H1 (cell line): ENCODE measurements around the gene DMAC2L. TPM values are rescaled to one million over a fixed set of nuclear protein-coding genes. Genes with fewer than 3 reads are reported as not detected.

Experiments used
- CTCF ChIA-PET: fragments of 300-600 bp; sonication (Branson Sonifier 250); formaldehyde crosslinking; loops from one replicate; lab custom pipeline; 2021; ENCODE audit not compliant: partially characterized antibody; lab: Charles Lee
- POLR2A ChIA-PET: fragments of 300-600 bp; sonication (Branson Sonifier 250); formaldehyde crosslinking; loops from one replicate; lab custom pipeline; 2021; ENCODE audit warnings: inconsistent platforms; ENCODE audit not compliant: partially characterized antibody; lab: Charles Lee
- DNase-seq, 2 experiments: peaks; one replicate each; pipeline versions ENCODE4 v3.0.0 to v3.0.0-alpha.2; 2010 to 2022; ENCODE audit warnings: low spot score in 2 of 2, low read depth in 1 of 2, mixed read lengths in 1 of 2
- FAIRE-seq: peaks from 2 replicates; lab custom pipeline; 2011; peaks lifted over from hg19 to GRCh38; lab: Jason Lieb, UNC
- H2AFZ ChIP-seq: 2 replicates; pipeline ENCODE4 v1.8.1; 2012; ENCODE audit warnings: low read length, inconsistent platforms
- H2AK5ac ChIP-seq: 2 replicates; pipeline ENCODE4 v1.6.1; 2013; ENCODE audit warnings: low read depth, low read length
- H2BK120ac ChIP-seq: replicated peaks from 2 replicates; pipeline ENCODE3; 2013; ENCODE audit warnings: low read depth, low read length, inconsistent platforms
- H2BK12ac ChIP-seq: 2 replicates; pipeline ENCODE4 v1.6.1; 2013; ENCODE audit warnings: low read depth, low read length
- H2BK15ac ChIP-seq: 2 replicates; pipeline ENCODE4 v1.6.1; 2013; ENCODE audit warnings: low read length
- H2BK20ac ChIP-seq: 2 replicates; pipeline ENCODE4 v1.6.1; 2013; ENCODE audit warnings: low read length
- H2BK5ac ChIP-seq: 2 replicates; pipeline ENCODE4 v1.6.1; 2013; ENCODE audit warnings: low read depth, low read length
- H3K14ac ChIP-seq: 2 replicates; pipeline ENCODE4 v1.6.1; 2013; ENCODE audit warnings: inconsistent platforms; ENCODE audit not compliant: insufficient read length
- H3K18ac ChIP-seq: 2 replicates; pipeline ENCODE4 v1.6.1; 2013; ENCODE audit warnings: low read length; ENCODE audit errors: extremely low read depth
- H3K23ac ChIP-seq: 2 replicates; pipeline ENCODE4 v1.6.1; 2013; ENCODE audit warnings: inconsistent platforms; ENCODE audit not compliant: insufficient read length
- H3K23me2 ChIP-seq: 2 replicates; pipeline ENCODE4 v1.6.1; 2013; ENCODE audit warnings: low read depth, low read length
- H3K27ac ChIP-seq: 2 replicates; pipeline ENCODE4 v1.6.1; 2011; ENCODE audit warnings: low read depth, low read length, inconsistent platforms
- H3K27me3 ChIP-seq, 4 experiments: replicated peaks in 1 of 4; 1 replicate in 1 of 4; 2 replicates in 3 of 4; pipeline versions ENCODE4 v1.6.1 to v1.8.1; 2011 to 2013; ENCODE audit warnings: low read length in 3 of 4, mild to moderate bottlenecking in 3 of 4, inconsistent platforms in 2 of 4, mixed read lengths in 2 of 4, moderate library complexity in 1 of 4; ENCODE audit not compliant: control insufficient read depth in 3 of 4, insufficient read depth in 3 of 4; ENCODE audit errors: extremely low read depth in 1 of 4
- H3K36me3 ChIP-seq, 4 experiments: 2 replicates each; pipeline versions ENCODE4 v1.6.1 to v1.8.1; 2011 to 2013; ENCODE audit warnings: mild to moderate bottlenecking in 4 of 4, low read length in 3 of 4, moderate library complexity in 2 of 4, control low read depth in 1 of 4, inconsistent platforms in 1 of 4; ENCODE audit not compliant: insufficient read depth in 4 of 4, control insufficient read depth in 2 of 4
- H3K4ac ChIP-seq: replicated peaks from 2 replicates; pipeline ENCODE3; 2013; ENCODE audit warnings: low read length, low read depth, mixed read lengths, inconsistent platforms; ENCODE audit not compliant: insufficient read length
- H3K4me1 ChIP-seq, 4 experiments: replicated peaks in 1 of 4; 1 replicate in 1 of 4; 2 replicates in 3 of 4; pipeline versions ENCODE4 v1.6.1 to v1.8.1; 2011 to 2013; ENCODE audit warnings: low read length in 3 of 4, inconsistent platforms in 2 of 4, mixed read lengths in 1 of 4; ENCODE audit not compliant: insufficient read depth in 4 of 4, control insufficient read depth in 3 of 4
- H3K4me2 ChIP-seq, 2 experiments: 2 replicates each; pipeline versions ENCODE4 v1.6.1 to v1.8.1; 2011 to 2013; ENCODE audit warnings: low read depth in 2 of 2, low read length in 2 of 2, control low read depth in 1 of 2, inconsistent platforms in 1 of 2, mild to moderate bottlenecking in 1 of 2; ENCODE audit not compliant: insufficient read depth in 1 of 2
- H3K4me3 ChIP-seq, 4 experiments: fragments of 200-600, 300-600 bp in 1 of 4; sonication (generic), shearing (Covaris generic), sonication (Bioruptor Twin) in 1 of 4; 2 replicates each; pipeline versions ENCODE4 v1.5.1 to v1.8.1; 2011 to 2016; ENCODE audit warnings: low read length in 4 of 4, low read depth in 3 of 4, control low read depth in 2 of 4, inconsistent platforms in 2 of 4, mild to moderate bottlenecking in 2 of 4, mixed read lengths in 1 of 4, moderate library complexity in 1 of 4; ENCODE audit not compliant: insufficient read depth in 2 of 4; ENCODE audit errors: extremely low read depth in 1 of 4
- H3K56ac ChIP-seq: replicated peaks from 2 replicates; pipeline ENCODE3; 2013; ENCODE audit warnings: low read depth, mild to moderate bottlenecking, mixed read lengths, low read length, inconsistent platforms; ENCODE audit not compliant: insufficient read length
- H3K79me1 ChIP-seq: 2 replicates; pipeline ENCODE4 v1.6.1; 2013; ENCODE audit warnings: low read depth, low read length, control low read depth
- H3K79me2 ChIP-seq, 2 experiments: 2 replicates each; pipeline versions ENCODE4 v1.6.1 to v1.8.1; 2012 to 2013; ENCODE audit warnings: low read length in 2 of 2, mild to moderate bottlenecking in 2 of 2, inconsistent platforms in 1 of 2; ENCODE audit not compliant: insufficient read depth in 2 of 2, control insufficient read depth in 1 of 2
- H3K9ac ChIP-seq, 4 experiments: replicated peaks in 1 of 4; 1 replicate in 1 of 4; 2 replicates in 3 of 4; pipeline versions ENCODE4 v1.6.1 to v1.8.1; 2011 to 2013; ENCODE audit warnings: low read depth in 3 of 4, low read length in 3 of 4, control low read depth in 2 of 4, mild to moderate bottlenecking in 2 of 4, moderate library complexity in 2 of 4, inconsistent platforms in 1 of 4; ENCODE audit errors: extremely low read depth in 1 of 4
- H3K9me3 ChIP-seq, 2 experiments: 2 replicates each; pipeline versions ENCODE4 v1.6.1 to v1.8.1; 2012 to 2013; ENCODE audit warnings: mild to moderate bottlenecking in 2 of 2, moderate library complexity in 2 of 2, control low read depth in 1 of 2, inconsistent platforms in 1 of 2, low read depth in 1 of 2, low read length in 1 of 2, mixed read lengths in 1 of 2; ENCODE audit not compliant: insufficient read depth in 2 of 2
- H4K20me1 ChIP-seq, 2 experiments: replicated peaks in 1 of 2; 2 replicates each; pipeline versions ENCODE3 to v1.8.1; 2011 to 2013; ENCODE audit warnings: inconsistent platforms in 2 of 2, low read length in 2 of 2, mild to moderate bottlenecking in 1 of 2; ENCODE audit not compliant: insufficient read depth in 2 of 2, control insufficient read depth in 1 of 2
- H4K5ac ChIP-seq: 2 replicates; pipeline ENCODE4 v1.6.1; 2013; ENCODE audit warnings: low read length, low read depth, mixed read lengths, inconsistent platforms; ENCODE audit not compliant: insufficient read length
- H4K8ac ChIP-seq: 2 replicates; pipeline ENCODE4 v1.8.0; 2013; ENCODE audit warnings: mild to moderate bottlenecking, moderate library complexity, low read length, inconsistent platforms; ENCODE audit not compliant: insufficient read depth; ENCODE audit errors: extremely low read depth
- H4K91ac ChIP-seq: replicated peaks from 2 replicates; pipeline ENCODE3; 2013; ENCODE audit warnings: low read length, mixed read lengths, inconsistent platforms; ENCODE audit not compliant: insufficient read length
- CBX5 ChIP-seq: fragments of 300-800, 300-1000 bp; sonication (generic); IDR thresholded peaks from 2 replicates; pipeline ENCODE4 v1.7.1; 2016; ENCODE audit warnings: antibody characterized with exemption, low read length, low read depth
- CHD1 ChIP-seq: IDR thresholded peaks from 2 replicates; pipeline ENCODE4 v1.6.1; 2012; ENCODE audit warnings: low read depth, low read length, improper control_type of control experiment
- CTBP2 ChIP-seq: IDR thresholded peaks from 2 replicates; pipeline ENCODE4 v1.7.0; 2011; ENCODE audit warnings: borderline replicate concordance, mild to moderate bottlenecking, moderate library complexity, mixed read lengths, low read length; ENCODE audit not compliant: insufficient read depth, insufficient read length
- E2F6 ChIP-seq: IDR thresholded peaks from 2 replicates; pipeline ENCODE4 v1.6.1; 2012; ENCODE audit warnings: inconsistent platforms
- FOSL1 ChIP-seq: IDR thresholded peaks from 2 replicates; pipeline ENCODE4 v1.6.1; 2011; ENCODE audit warnings: mild to moderate bottlenecking, low read depth, low read length, moderate library complexity; ENCODE audit not compliant: insufficient read depth
- GTF2F1 ChIP-seq: IDR thresholded peaks from 2 replicates; pipeline ENCODE4 v1.6.1; 2012; ENCODE audit warnings: low read depth, low read length, improper control_type of control experiment, borderline replicate concordance
- KDM1A ChIP-seq: fragments of 200-600, 300-600 bp; sonication (generic); IDR thresholded peaks from 2 replicates; pipeline ENCODE4 v1.7.1; 2016; ENCODE audit warnings: mild to moderate bottlenecking, low read length, borderline replicate concordance
- NRF1 ChIP-seq: IDR thresholded peaks from 2 replicates; pipeline ENCODE4 v1.6.1; 2011; ENCODE audit warnings: mild to moderate bottlenecking, low read depth, low read length, improper control_type of control experiment
- POU5F1 ChIP-seq: IDR thresholded peaks from 2 replicates; pipeline ENCODE4 v1.6.1; 2011; ENCODE audit warnings: low read depth, mild to moderate bottlenecking, low read length, moderate library complexity
- RAD21 ChIP-seq, 2 experiments: IDR thresholded peaks in 1 of 2; conservative IDR thresholded peaks in 1 of 2; 2 replicates each; pipeline ENCODE4 v1.6.1; 2011; ENCODE audit warnings: low read depth in 2 of 2, low read length in 2 of 2, improper control_type of control experiment in 1 of 2, inconsistent platforms in 1 of 2, mild to moderate bottlenecking in 1 of 2, moderate library complexity in 1 of 2
- RFX5 ChIP-seq: IDR thresholded peaks from 2 replicates; pipeline ENCODE4 v1.6.1; 2011; ENCODE audit warnings: low read depth, low read length, improper control_type of control experiment, borderline replicate concordance
- SP1 ChIP-seq: IDR thresholded peaks from 2 replicates; pipeline ENCODE4 v1.6.1; 2011; ENCODE audit warnings: low read depth, low read length
- SP4 ChIP-seq: IDR thresholded peaks from 2 replicates; pipeline ENCODE4 v1.6.1; 2012; ENCODE audit warnings: low read length, inconsistent platforms
- TAF7 ChIP-seq: optimal IDR thresholded peaks from 2 replicates; pipeline ENCODE3; 2011; ENCODE audit warnings: low read depth, mild to moderate bottlenecking, inconsistent platforms, low read length, moderate library complexity, borderline replicate concordance
- WGBS, 2 experiments: shearing (Covaris generic) in 1 of 2; methylation state at CpG; one replicate each; pipeline versions ENCODE4 v1.1.6 to v1.1.7; 2013 to 2015; ENCODE audit warnings: low lambda C conversion rate in 2 of 2, mixed read lengths in 2 of 2, inconsistent platforms in 1 of 2, low coverage in 1 of 2, missing lambda C conversion rate in 1 of 2; ENCODE audit not compliant: insufficient replicate concordance in 2 of 2, insufficient coverage in 1 of 2, insufficient read length in 1 of 2; ENCODE audit errors: extremely low coverage in 1 of 2, missing lambda C conversion rate in 1 of 2; 5-methylcytosine and 5-hydroxymethylcytosine counted together
- polyA plus RNA-seq, 7 experiments: library from polyadenylated mRNA; depleted of rRNA in 3 of 7; stranded (reverse) in 5 of 7; unstranded in 2 of 7; fragments of >200 nt in 5 of 7; fragments of 200-250 nt in 2 of 7; gene quantifications; 1 replicate in 5 of 7; 2 replicates in 1 of 7; 4 replicates in 1 of 7; pipeline versions ENCODE4 v1.2.1 to v1.2.3, GENCODE V29; 2011 to 2013; ENCODE audit warnings: missing spikeins in 2 of 7, mixed read lengths in 2 of 7
- total RNA-seq: library from RNA; stranded (reverse); fragmentation: NEBNext Ultra II Directional; extraction: Animal tissue kit (Norgen Biotek cat#: 25700); gene quantifications from 2 replicates; pipeline ENCODE4 v1.2.1, GENCODE V29; 2021

The DMAC2L gene
- total and polyA plus RNA-seq, 2 of the 8 experiments (the other 6 are each of a cell fraction or from before 2014, with no cell fraction given), result 20.3 to 28.9 TPM

- WGBS, 2 experiments, result 85% methylated on average over 2 of the region's 2 CpGs; no CpG with 5 or more reads in 1 of the 2 experiments
- H3K23me2 ChIP-seq, result no peaks in the 10 kb centered on the region
- ChIA-PET POLR2A (no interaction called here), CTCF (interaction anchor here (0.6 to 2.9 kb wide), 2 partner anchors 14 to 576 kb away, joined by 3 to 11 read pairs; no protein-coding TSS in a partner anchor)
- no peak overlapping the region for H2BK5ac ChIP-seq
- H3K4me3 ChIP-seq, result no peak overlapping the region
- H3K79me1 ChIP-seq, result no peaks in the 10 kb centered on the region
- no peak overlapping the region for H2AK5ac ChIP-seq
- peaks cover 0 to 6% (median 4%) of the 10 kb centered on the region in 4 experiments; a peak in 5 of 8 replicates for H3K36me3 ChIP-seq
- no peak overlapping the region for H3K4me2 ChIP-seq
- H3K23ac ChIP-seq, result no peak overlapping the region
- DNase-seq (no peak), FAIRE-seq (no peak)
- no peak overlapping the region for H2BK120ac ChIP-seq
- no peaks in the 10 kb centered on the region for H4K20me1 ChIP-seq
- H3K9ac ChIP-seq, result no peak overlapping the region
- H3K27ac ChIP-seq, result no peak overlapping the region
- H4K8ac ChIP-seq, result no peak overlapping the region
- H3K56ac ChIP-seq, result no peak overlapping the region
- H3K18ac ChIP-seq, result no peak overlapping the region
- H3K27me3 ChIP-seq, result no peaks in the 10 kb centered on the region
- no peaks in the 10 kb centered on the region for H3K4me1 ChIP-seq
- no peak overlapping the region for H4K91ac ChIP-seq
- H4K5ac ChIP-seq, result no peak overlapping the region
- H3K79me2 ChIP-seq, result no peaks in the 10 kb centered on the region
- H2BK12ac ChIP-seq, result no peak overlapping the region
- H2BK20ac ChIP-seq, result no peak overlapping the region
- no peak overlapping the region for H3K4ac ChIP-seq
- H2AFZ ChIP-seq, result no peak overlapping the region
- H3K9me3 ChIP-seq, result no peaks in the 10 kb centered on the region
- no peak overlapping the region for H3K14ac ChIP-seq
- H2BK15ac ChIP-seq, result no peak overlapping the region
- TF ChIP-seq POU5F1 (no peak), GTF2F1 (no peak), FOSL1 (no peak), E2F6 (no peak), KDM1A (no peak), RAD21 (IDR thresholded peaks at IDR 0.05 in 1 of 2, conservative IDR thresholded peaks at IDR 0.05 in 1 of 2; ENCODE audit: low read depth in 2 of 2, low read length in 2 of 2) (no peak), CTBP2 (no peak), NRF1 (no peak), SP1 (no peak), CBX5 (no peak), SP4 (no peak), TAF7 (no peak), RFX5 (no peak), CHD1 (no peak)
Measured at GRCh38 chr14:50262865-50263264, 49.3 kb upstream of the DMAC2L start.
